ENCODE results near the gene MBD3L3.

- TF ChIP-seq CTCF (conservative IDR thresholded peaks at IDR 0.05; ENCODE audit: low read depth, low read length), result no peak
- TF ChIP-seq EZH2 (IDR thresholded peaks at IDR 0.05; ENCODE audit: borderline replicate concordance, low read depth, low read length, poor library complexity, severe bottlenecking), result no peak
These were observed 9.2 kb upstream of the MBD3L3 start for GRCh38 chr19:7067716-7068115.

Data from A673 (cell line).